Activated B cell treated with CpG ODN at 0.5 μM for 24 hours (primary cell): ENCODE measurements around the gene NAPA. TPM values are rescaled to one million over a fixed set of nuclear protein-coding genes. Genes with fewer than 3 reads are reported as not detected.

ENCODE experiments used
- ATAC-seq: fragments of 200-7000 bp; cut with Tn5 transposase; one replicate; pipeline ENCODE4 v1.10.0; 2021; ENCODE audit warnings: low read depth, mild to moderate bottlenecking, moderate library complexity
- CTCF ChIA-PET: fragments of 350-600 bp; sonication (Branson Sonifier 250); formaldehyde crosslinking; loops from one replicate; lab custom pipeline; 2021; ENCODE audit warnings: antibody characterized with exemption; lab: Charles Lee
- POLR2A ChIA-PET: fragments of 350-600 bp; sonication (Branson Sonifier 250); formaldehyde crosslinking; loops from one replicate; lab custom pipeline; 2021; ENCODE audit warnings: antibody characterized with exemption; lab: Charles Lee
- DNase-seq: peaks from one replicate; pipeline ENCODE4 v3.0.0; 2022
- H3K27ac Mint-ChIP-seq: one replicate; pipeline ENCODE4 v1.8.0; 2020; ENCODE audit warnings: mixed read lengths
- H3K27me3 Mint-ChIP-seq: one replicate; pipeline ENCODE4 v1.8.0; 2021; ENCODE audit warnings: mixed read lengths
- H3K36me3 Mint-ChIP-seq: one replicate; pipeline ENCODE4 v1.8.0; 2021; ENCODE audit warnings: low read depth, mixed read lengths
- H3K4me1 Mint-ChIP-seq: one replicate; pipeline ENCODE4 v1.8.0; 2021; ENCODE audit warnings: mixed read lengths
- H3K4me3 Mint-ChIP-seq: one replicate; pipeline ENCODE4 v1.8.0; 2020; ENCODE audit warnings: mild to moderate bottlenecking, mixed read lengths
- H3K9me3 Mint-ChIP-seq: one replicate; pipeline ENCODE4 v1.8.0; 2020; ENCODE audit warnings: mixed read lengths
- intact Hi-C: fragments of 100-400 bp; cut with micrococcal nuclease; formaldehyde crosslinking; loops from one replicate; pipeline ENCODE4 v1.15.1; 2024
- total RNA-seq: library from RNA; stranded (reverse); gene quantifications from 2 replicates; pipeline ENCODE4 v1.2.3, GENCODE V29; 2022
- TF ChIP-seq, protein P1 (sequence below): fragments of 200-600 bp; IDR thresholded peaks from one replicate; pipeline ENCODE4 v1.8.0; 2022; ENCODE audit warnings: antibody characterized with exemption, mild to moderate bottlenecking

The NAPA gene
- total RNA-seq, 1 donor from 2014 or later: 70.6 TPM

DNA sequence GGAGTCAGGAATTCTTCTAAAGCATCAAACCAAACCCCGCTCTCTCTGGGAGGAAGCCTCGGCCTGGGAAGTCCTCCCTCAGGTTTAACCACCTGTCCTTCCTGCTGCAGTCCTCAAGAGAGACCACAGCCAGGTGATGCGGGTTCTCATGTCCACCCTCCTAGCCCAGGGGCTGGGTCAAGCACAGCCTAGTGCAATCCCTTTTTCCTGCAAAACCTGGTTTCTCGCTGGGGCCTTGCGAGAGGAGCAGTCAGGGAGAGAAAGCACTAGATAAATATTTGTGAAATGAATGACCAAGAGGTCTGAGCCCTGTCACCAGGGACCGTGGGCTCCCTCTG is 45.5 kb downstream of the NAPA start:
- DNase-seq (no peak), ATAC-seq (no peak)
- no peaks in the 10 kb centered on the region for H3K36me3 Mint-ChIP-seq
- CTCF ChIA-PET: no interaction called here
- intact Hi-C loops: no loop called here
- H3K27me3 Mint-ChIP-seq: peaks cover 57% of the 10 kb centered on the region
- POLR2A ChIA-PET: no interaction called here
- peaks cover 9% of the 10 kb centered on the region for H3K4me1 Mint-ChIP-seq
- H3K4me3 Mint-ChIP-seq: no peak overlapping the region
- TF ChIP-seq, protein P1, sequence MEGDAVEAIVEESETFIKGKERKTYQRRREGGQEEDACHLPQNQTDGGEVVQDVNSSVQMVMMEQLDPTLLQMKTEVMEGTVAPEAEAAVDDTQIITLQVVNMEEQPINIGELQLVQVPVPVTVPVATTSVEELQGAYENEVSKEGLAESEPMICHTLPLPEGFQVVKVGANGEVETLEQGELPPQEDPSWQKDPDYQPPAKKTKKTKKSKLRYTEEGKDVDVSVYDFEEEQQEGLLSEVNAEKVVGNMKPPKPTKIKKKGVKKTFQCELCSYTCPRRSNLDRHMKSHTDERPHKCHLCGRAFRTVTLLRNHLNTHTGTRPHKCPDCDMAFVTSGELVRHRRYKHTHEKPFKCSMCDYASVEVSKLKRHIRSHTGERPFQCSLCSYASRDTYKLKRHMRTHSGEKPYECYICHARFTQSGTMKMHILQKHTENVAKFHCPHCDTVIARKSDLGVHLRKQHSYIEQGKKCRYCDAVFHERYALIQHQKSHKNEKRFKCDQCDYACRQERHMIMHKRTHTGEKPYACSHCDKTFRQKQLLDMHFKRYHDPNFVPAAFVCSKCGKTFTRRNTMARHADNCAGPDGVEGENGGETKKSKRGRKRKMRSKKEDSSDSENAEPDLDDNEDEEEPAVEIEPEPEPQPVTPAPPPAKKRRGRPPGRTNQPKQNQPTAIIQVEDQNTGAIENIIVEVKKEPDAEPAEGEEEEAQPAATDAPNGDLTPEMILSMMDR: no peak
- H3K27ac Mint-ChIP-seq: no peak overlapping the region
- H3K9me3 Mint-ChIP-seq: no peaks in the 10 kb centered on the region

DNA sequence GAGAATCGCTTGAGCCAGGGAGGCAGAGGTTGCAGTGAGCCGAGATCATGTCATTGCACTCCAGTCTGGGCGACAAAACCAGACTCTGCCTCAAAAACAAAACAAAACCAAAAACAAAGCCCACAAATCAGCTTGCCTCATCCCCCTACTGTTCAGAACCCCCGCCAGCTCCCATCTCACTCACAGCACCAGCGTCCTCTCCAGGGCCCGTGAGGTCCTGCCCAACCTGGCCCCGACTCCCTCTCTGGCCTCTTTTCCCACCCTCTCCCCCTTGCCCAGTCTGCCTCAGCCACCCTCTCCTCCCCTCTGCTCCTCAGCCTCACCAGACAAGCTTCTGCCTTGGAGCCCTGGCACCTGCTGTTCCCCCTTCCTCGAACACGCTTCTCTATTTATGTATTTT is 46.9 kb downstream of the NAPA start:
- no peak overlapping the region for H3K4me3 Mint-ChIP-seq
- intact Hi-C loops: no loop called here
- peaks cover 58% of the 10 kb centered on the region for H3K27me3 Mint-ChIP-seq
- H3K4me1 Mint-ChIP-seq: peaks cover 9% of the 10 kb centered on the region
- H3K9me3 Mint-ChIP-seq: no peaks in the 10 kb centered on the region
- H3K27ac Mint-ChIP-seq: no peak overlapping the region
- ChIA-PET CTCF (no interaction called here), POLR2A (no interaction called here)
- DNase-seq: no peak
- no peak for ATAC-seq
- H3K36me3 Mint-ChIP-seq: no peaks in the 10 kb centered on the region
- TF ChIP-seq, protein P1: no peak

DNA sequence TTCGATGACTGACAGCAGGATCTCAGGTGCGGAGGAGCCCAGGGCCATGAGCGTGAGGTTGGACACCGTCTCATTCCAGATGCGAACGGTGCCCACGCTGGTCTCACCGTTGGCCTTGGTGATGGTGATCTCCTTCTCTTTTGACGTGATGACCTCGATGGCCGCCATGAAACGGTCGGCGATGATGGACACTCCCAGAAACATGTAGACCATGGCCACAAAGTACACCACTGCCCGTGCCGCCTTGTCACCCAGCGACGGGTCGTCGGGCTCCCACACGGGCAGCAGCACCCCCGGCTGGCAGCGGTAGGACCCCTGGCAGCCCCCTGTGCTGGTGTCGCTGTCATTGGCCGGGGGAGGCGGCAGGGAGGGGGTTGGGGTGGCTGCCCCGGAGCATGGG is 48.9 kb downstream of the NAPA start:
- peaks cover 58% of the 10 kb centered on the region for H3K27me3 Mint-ChIP-seq
- no peaks in the 10 kb centered on the region for H3K9me3 Mint-ChIP-seq
- DNase-seq (no peak), ATAC-seq (no peak)
- CTCF ChIA-PET: no interaction called here
- POLR2A ChIA-PET: no interaction called here
- H3K27ac Mint-ChIP-seq: no peak overlapping the region
- intact Hi-C loops: no loop called here
- TF ChIP-seq, protein P1: no peak
- peaks cover under 1% of the 10 kb centered on the region for H3K4me1 Mint-ChIP-seq
- no peaks in the 10 kb centered on the region for H3K36me3 Mint-ChIP-seq
- H3K4me3 Mint-ChIP-seq: no peak overlapping the region

DNA sequence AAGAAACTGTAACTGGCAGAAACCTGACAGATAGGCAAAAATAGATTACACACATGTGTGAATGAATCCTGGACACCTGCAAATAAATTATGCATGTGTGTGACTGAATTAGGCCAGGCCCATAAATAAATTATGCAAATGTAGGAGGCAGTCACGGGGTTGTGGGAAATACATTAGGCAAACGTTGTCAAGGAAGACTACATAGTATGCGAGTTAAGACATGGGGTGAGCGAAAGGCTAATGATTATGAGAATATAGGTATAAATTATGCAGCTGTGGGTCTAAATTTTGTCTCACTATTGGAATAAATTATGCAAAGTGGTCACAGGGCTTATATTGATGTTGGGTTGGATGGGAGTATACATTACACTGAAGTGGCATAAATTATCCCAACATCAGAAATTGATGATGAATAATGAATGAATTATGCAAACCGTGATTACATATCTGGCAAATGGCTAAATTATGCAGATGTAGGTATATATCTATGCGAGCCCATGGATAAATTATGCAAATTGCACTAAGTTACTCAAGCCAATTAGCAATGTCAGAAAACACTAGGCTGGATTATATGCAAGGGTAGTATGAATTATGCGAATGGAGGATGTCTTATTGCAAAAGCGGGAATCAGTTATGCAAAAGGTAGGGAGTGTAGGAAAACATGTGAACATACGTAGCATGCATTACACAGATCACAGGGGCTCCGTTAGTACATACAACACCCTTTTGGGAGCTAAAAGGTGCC is 50.0 kb downstream of the NAPA start:
- Mint-ChIP-seq H3K27me3 (peaks cover 51% of the 10 kb centered on the region), H3K27ac (no peak overlapping the region), H3K4me1 (no peaks in the 10 kb centered on the region), H3K9me3 (no peaks in the 10 kb centered on the region), H3K4me3 (no peak overlapping the region), H3K36me3 (no peaks in the 10 kb centered on the region)
- ChIA-PET CTCF (no interaction called here), POLR2A (no interaction called here)
- ATAC-seq (no peak), DNase-seq (no peak)
- TF ChIP-seq, protein P1: no peak
- intact Hi-C loops: no loop called here

DNA sequence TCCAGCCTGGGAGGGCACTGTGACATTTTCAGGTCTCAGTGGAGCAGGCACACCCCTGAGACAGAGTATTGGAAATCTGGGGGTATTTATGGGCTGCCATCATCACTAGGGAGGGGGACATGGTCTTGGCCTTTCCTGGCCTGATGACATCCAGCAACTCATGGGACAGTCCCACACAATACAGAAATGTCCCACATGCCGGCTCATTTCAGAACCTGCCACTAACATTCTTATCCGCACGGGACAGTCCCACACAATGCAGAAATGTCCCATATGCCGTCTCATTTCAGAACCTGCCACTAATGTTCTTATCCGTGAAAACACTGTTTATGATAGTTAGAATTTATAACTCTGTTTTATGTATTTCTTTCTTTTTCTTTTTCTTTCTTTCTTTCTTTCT is 53.0 kb downstream of the NAPA start:
- H3K4me3 Mint-ChIP-seq: no peak overlapping the region
- DNase-seq (no peak), ATAC-seq (no peak)
- intact Hi-C loops: no loop called here
- ChIA-PET POLR2A (interaction anchor here (0.6 kb wide), 1 partner anchor 100 kb away, joined by 5 read pairs; no protein-coding TSS in a partner anchor), CTCF (no interaction called here)
- TF ChIP-seq, protein P1: no peak
- H3K36me3 Mint-ChIP-seq: no peaks in the 10 kb centered on the region
- no peak overlapping the region for H3K27ac Mint-ChIP-seq
- H3K27me3 Mint-ChIP-seq: peaks cover 28% of the 10 kb centered on the region
- no peaks in the 10 kb centered on the region for H3K9me3 Mint-ChIP-seq
- no peaks in the 10 kb centered on the region for H3K4me1 Mint-ChIP-seq
